ENCODE results near the gene MMRN2. TPM values are rescaled to one million over a fixed set of nuclear protein-coding genes. Genes with fewer than 3 reads are reported as not detected.
"Not testable (repeated sequence)": the region's sequence is repeated elsewhere in the genome, so short reads cannot be mapped to it uniquely, and the experiment has no call there.

Gene MMRN2
- 10 to 100 TPM; 23.0 to 60.3 (median 32.6) TPM for total RNA-seq

GRCh38 chr10:86957471-86958115 is at the start of gene MMRN2:
Gene MMRN2 (minus strand): TSS chr10:86957615. CDS start chr10:86957541, 74 bp downstream.
- intact Hi-C loops (cut with DNase I; ENCODE audit: low total_unique reads) = no loop called here
- Histone ChIP-seq H3K27me3 (no peaks in the 10 kb centered on the region), H3K4me1 (peaks cover 16 to 18% of the 10 kb centered on the region in 2 donors), H3K4me3 (peak within 1 kb of the TSS; percentile 28 to 60 (median 45)), H3K36me3 (no peaks in the 10 kb centered on the region), H3K27ac (peak within 1 kb of the TSS; percentile 85 to 94), H3K9me3 (peaks cover 0 to 3% of the 10 kb centered on the region in 2 donors)
- DNase-seq (ENCODE audit: low spot score in 2 of 2) = no peak
- no peak for TF ChIP-seq POLR2AphosphoS5 (IDR thresholded peaks at IDR 0.05)
- TF ChIP-seq, protein P1, sequence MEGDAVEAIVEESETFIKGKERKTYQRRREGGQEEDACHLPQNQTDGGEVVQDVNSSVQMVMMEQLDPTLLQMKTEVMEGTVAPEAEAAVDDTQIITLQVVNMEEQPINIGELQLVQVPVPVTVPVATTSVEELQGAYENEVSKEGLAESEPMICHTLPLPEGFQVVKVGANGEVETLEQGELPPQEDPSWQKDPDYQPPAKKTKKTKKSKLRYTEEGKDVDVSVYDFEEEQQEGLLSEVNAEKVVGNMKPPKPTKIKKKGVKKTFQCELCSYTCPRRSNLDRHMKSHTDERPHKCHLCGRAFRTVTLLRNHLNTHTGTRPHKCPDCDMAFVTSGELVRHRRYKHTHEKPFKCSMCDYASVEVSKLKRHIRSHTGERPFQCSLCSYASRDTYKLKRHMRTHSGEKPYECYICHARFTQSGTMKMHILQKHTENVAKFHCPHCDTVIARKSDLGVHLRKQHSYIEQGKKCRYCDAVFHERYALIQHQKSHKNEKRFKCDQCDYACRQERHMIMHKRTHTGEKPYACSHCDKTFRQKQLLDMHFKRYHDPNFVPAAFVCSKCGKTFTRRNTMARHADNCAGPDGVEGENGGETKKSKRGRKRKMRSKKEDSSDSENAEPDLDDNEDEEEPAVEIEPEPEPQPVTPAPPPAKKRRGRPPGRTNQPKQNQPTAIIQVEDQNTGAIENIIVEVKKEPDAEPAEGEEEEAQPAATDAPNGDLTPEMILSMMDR (IDR thresholded peaks at IDR 0.05) = no peak
- no peak for TF ChIP-seq POLR2A (IDR thresholded peaks at IDR 0.05)

DNA sequence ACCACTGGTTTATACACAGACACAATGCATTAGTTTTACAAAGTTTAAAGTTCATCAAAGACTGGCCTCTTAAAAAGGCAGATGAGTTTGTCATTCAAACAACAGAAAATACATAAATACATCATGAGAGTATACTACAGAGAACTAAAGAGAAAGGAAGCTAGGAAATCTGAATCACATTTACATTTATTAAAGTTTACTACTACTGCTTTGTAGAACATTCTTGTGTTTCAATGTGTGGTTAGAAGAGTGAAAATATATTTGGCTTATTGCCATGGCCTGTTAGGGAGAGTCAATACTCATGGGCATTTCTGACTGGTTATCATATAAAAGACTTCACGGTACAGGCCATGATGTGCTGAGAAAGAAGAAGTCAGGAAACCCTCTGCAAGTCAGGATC is 49.7 kb upstream of the MMRN2 start:
- intact Hi-C loops (cut with DNase I; ENCODE audit: low total_unique reads); H3K27ac ChIP-seq; H3K9me3 ChIP-seq; H3K36me3 ChIP-seq; H3K4me3 ChIP-seq; H3K27me3 ChIP-seq; DNase-seq (ENCODE audit: low spot score in 2 of 2); H3K4me1 ChIP-seq: not testable (repeated sequence)

DNA sequence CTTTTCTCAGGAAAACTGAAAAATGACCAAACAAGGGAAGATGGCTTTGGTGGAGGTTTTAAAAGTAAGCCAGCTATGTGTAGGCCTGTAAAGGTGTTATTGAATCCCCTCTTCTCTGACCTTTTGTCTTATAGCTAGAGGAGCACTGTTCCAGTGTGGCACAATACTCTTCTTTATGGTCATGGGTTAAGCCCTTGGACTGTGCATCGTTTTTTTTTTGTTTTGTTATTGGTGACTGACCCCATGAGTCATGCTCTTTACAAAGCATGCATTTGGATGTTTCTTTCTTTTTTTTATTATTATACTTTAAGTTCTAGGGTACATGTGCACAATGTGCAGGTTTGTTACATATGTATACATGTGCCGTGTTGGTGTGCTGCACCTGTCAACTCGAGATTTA is 43.1 kb upstream of the MMRN2 start:
- TF ChIP-seq, protein P1 (IDR thresholded peaks at IDR 0.05) = no peak
- TF ChIP-seq POLR2A (IDR thresholded peaks at IDR 0.05) (no peak), POLR2AphosphoS5 (IDR thresholded peaks at IDR 0.05) (no peak)
- H3K36me3 ChIP-seq = no peaks in the 10 kb centered on the region
- no peaks in the 10 kb centered on the region for H3K27me3 ChIP-seq
- no peak overlapping the region for H3K4me3 ChIP-seq
- H3K27ac ChIP-seq = no peak overlapping the region
- no peaks in the 10 kb centered on the region for H3K4me1 ChIP-seq
- H3K9me3 ChIP-seq = no peaks in the 10 kb centered on the region
- no peak for DNase-seq (ENCODE audit: low spot score in 2 of 2)
- intact Hi-C loops (cut with DNase I; ENCODE audit: low total_unique reads) = no loop called here

- intact Hi-C loops (cut with DNase I; ENCODE audit: low total_unique reads); DNase-seq (ENCODE audit: low spot score in 2 of 2); H3K36me3 ChIP-seq; H3K27ac ChIP-seq; H3K4me1 ChIP-seq; H3K9me3 ChIP-seq; H3K4me3 ChIP-seq; H3K27me3 ChIP-seq: not testable (repeated sequence)
These were observed 42.5 kb upstream of the MMRN2 start for GRCh38 chr10:86999802-87000403.

GRCh38 chr10:86992929-86993328 is 35.5 kb upstream of the MMRN2 start:
- intact Hi-C loops (cut with DNase I; ENCODE audit: low total_unique reads) = no loop called here
- Histone ChIP-seq H3K27me3 (no peaks in the 10 kb centered on the region), H3K4me3 (no peak overlapping the region), H3K27ac (no peak overlapping the region), H3K4me1 (no peaks in the 10 kb centered on the region), H3K9me3 (no peaks in the 10 kb centered on the region), H3K36me3 (no peaks in the 10 kb centered on the region)
- DNase-seq (ENCODE audit: low spot score in 2 of 2) = no peak
- no peak for TF ChIP-seq POLR2A (IDR thresholded peaks at IDR 0.05)
- TF ChIP-seq, protein P1 (IDR thresholded peaks at IDR 0.05) = no peak
- TF ChIP-seq POLR2AphosphoS5 (IDR thresholded peaks at IDR 0.05) = no peak

- H3K27ac ChIP-seq = no peak overlapping the region
- no peaks in the 10 kb centered on the region for H3K27me3 ChIP-seq
- no peaks in the 10 kb centered on the region for H3K4me1 ChIP-seq
- DNase-seq (ENCODE audit: low spot score in 2 of 2) = no peak
- H3K4me3 ChIP-seq = no peak overlapping the region
- no peaks in the 10 kb centered on the region for H3K9me3 ChIP-seq
- TF ChIP-seq, protein P1 (IDR thresholded peaks at IDR 0.05) = no peak
- TF ChIP-seq POLR2AphosphoS5 (IDR thresholded peaks at IDR 0.05) = no peak
- TF ChIP-seq POLR2A (IDR thresholded peaks at IDR 0.05) = no peak
- intact Hi-C loops (cut with DNase I; ENCODE audit: low total_unique reads) = no loop called here
- no peaks in the 10 kb centered on the region for H3K36me3 ChIP-seq
These were observed 35.0 kb upstream of the MMRN2 start for GRCh38 chr10:86992456-86992855.

DNA sequence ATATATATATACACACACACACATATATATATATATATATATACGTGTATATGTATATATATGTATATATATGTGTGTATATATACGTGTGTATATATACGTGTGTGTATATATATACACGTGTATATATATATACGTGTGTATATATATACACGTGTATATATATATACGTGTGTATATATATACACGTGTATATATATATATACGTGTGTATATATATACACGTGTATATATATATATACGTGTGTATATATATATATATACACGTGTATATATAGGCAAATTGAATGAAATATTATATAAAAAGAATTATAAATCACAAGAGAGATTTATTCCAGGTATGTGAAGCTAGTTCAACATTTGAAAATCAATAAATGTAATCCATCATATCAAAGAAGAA is 33.9 kb upstream of the MMRN2 start:
- intact Hi-C loops (cut with DNase I; ENCODE audit: low total_unique reads); H3K27me3 ChIP-seq; H3K9me3 ChIP-seq; H3K36me3 ChIP-seq; H3K4me1 ChIP-seq; DNase-seq (ENCODE audit: low spot score in 2 of 2); H3K4me3 ChIP-seq; H3K27ac ChIP-seq: not testable (repeated sequence)

Measured in breast epithelium (tissue), 4 donors.